Upper lobe of right lung (tissue), 1 donor: ENCODE data around the gene KIAA1586. TPM values are rescaled to one million over a fixed set of nuclear protein-coding genes. Genes with fewer than 3 reads are reported as not detected.

ENCODE experiments used
- ATAC-seq: fragments of 200-7000 bp; cut with Tn5 transposase; one replicate; pipeline ENCODE4 v1.9.1; 2020; ENCODE audit warnings: mild to moderate bottlenecking, moderate library complexity
- DNase-seq: peaks from one replicate; pipeline ENCODE4 v3.0.0-alpha.2; 2020
- H3K27ac ChIP-seq: fragments of 200-600 bp; one replicate; pipeline ENCODE4 v1.8.0; 2022
- H3K27me3 ChIP-seq: fragments of 200-600 bp; one replicate; pipeline ENCODE4 v1.8.0; 2022; ENCODE audit warnings: mild to moderate bottlenecking
- H3K36me3 ChIP-seq: fragments of 200-600 bp; one replicate; pipeline ENCODE4 v1.8.0; 2022
- H3K4me1 ChIP-seq: fragments of 200-600 bp; one replicate; pipeline ENCODE4 v1.8.0; 2022
- H3K4me3 ChIP-seq: fragments of 200-600 bp; one replicate; pipeline ENCODE4 v1.8.0; 2022; ENCODE audit warnings: mild to moderate bottlenecking
- H3K9me3 ChIP-seq: fragments of 200-600 bp; one replicate; pipeline ENCODE4 v1.8.0; 2022
- CTCF ChIP-seq: fragments of 200-600 bp; IDR thresholded peaks from one replicate; pipeline ENCODE4 v1.8.0; 2022; ENCODE audit warnings: antibody characterized with exemption
- intact Hi-C: fragments of 100-400 bp; cut with DNase I; formaldehyde crosslinking; loops from one replicate; pipeline ENCODE4 v1.11.0; 2022
- total RNA-seq: library from RNA; stranded (reverse); fragmentation: NEBNext Ultra II Directional; extraction: Animal tissue kit (Norgen Biotek cat#: 25700); gene quantifications from one replicate; pipeline ENCODE4 v1.2.1, GENCODE V29; 2021
- donor health status: DM: no; HTN: yes; CAD: no; lungs with severe emphysema.

KIAA1586 gene
- total RNA-seq, 1 donor from 2014 or later = 12.9 TPM

- no peaks in the 10 kb centered on the region for H3K9me3 ChIP-seq
- no peak overlapping the region for H3K27ac ChIP-seq
- no peak overlapping the region for H3K4me3 ChIP-seq
- DNase-seq (no peak), ATAC-seq (no peak)
- H3K4me1 ChIP-seq = no peaks in the 10 kb centered on the region
- peaks cover 41% of the 10 kb centered on the region for H3K36me3 ChIP-seq
- TF ChIP-seq CTCF = no peak
- H3K27me3 ChIP-seq = no peaks in the 10 kb centered on the region
- intact Hi-C loops = no loop called here
Measured at GRCh38 chr6:57063847-57064246, 17.4 kb downstream of the KIAA1586 start.

- H3K27me3 ChIP-seq = no peaks in the 10 kb centered on the region
- no peak overlapping the region for H3K27ac ChIP-seq
- no peaks in the 10 kb centered on the region for H3K9me3 ChIP-seq
- DNase-seq = no peak
- no peak for TF ChIP-seq CTCF
- intact Hi-C loops = no loop called here
- H3K4me1 ChIP-seq = no peaks in the 10 kb centered on the region
- H3K4me3 ChIP-seq = no peak overlapping the region
- ATAC-seq = no peak
- H3K36me3 ChIP-seq = peaks cover 41% of the 10 kb centered on the region
Measured at GRCh38 chr6:57064809-57065208, 18.3 kb downstream of the KIAA1586 start.

- H3K36me3 ChIP-seq = peaks cover 27% of the 10 kb centered on the region
- TF ChIP-seq CTCF = no peak
- no peaks in the 10 kb centered on the region for H3K27me3 ChIP-seq
- no peak overlapping the region for H3K27ac ChIP-seq
- intact Hi-C loops = no loop called here
- no peak for DNase-seq
- no peaks in the 10 kb centered on the region for H3K9me3 ChIP-seq
- H3K4me3 ChIP-seq = no peak overlapping the region
- ATAC-seq = no peak
- no peaks in the 10 kb centered on the region for H3K4me1 ChIP-seq
Measured at GRCh38 chr6:57068061-57068460, 21.6 kb downstream of the KIAA1586 start.

GRCh38 chr6:57069228-57069627 lies 22.7 kb downstream of the KIAA1586 start:
- no peaks in the 10 kb centered on the region for H3K9me3 ChIP-seq
- no peaks in the 10 kb centered on the region for H3K27me3 ChIP-seq
- no peak for ATAC-seq
- H3K4me3 ChIP-seq = no peak overlapping the region
- H3K4me1 ChIP-seq = no peaks in the 10 kb centered on the region
- TF ChIP-seq CTCF = no peak
- intact Hi-C loops = no loop called here
- peaks cover 17% of the 10 kb centered on the region for H3K36me3 ChIP-seq
- no peak for DNase-seq
- H3K27ac ChIP-seq = no peak overlapping the region

- H3K4me1 ChIP-seq = no peaks in the 10 kb centered on the region
- DNase-seq (no peak), ATAC-seq (no peak)
- H3K9me3 ChIP-seq = no peaks in the 10 kb centered on the region
- TF ChIP-seq CTCF = no peak
- no peaks in the 10 kb centered on the region for H3K27me3 ChIP-seq
- no peak overlapping the region for H3K4me3 ChIP-seq
- H3K27ac ChIP-seq = no peak overlapping the region
- intact Hi-C loops = no loop called here
- H3K36me3 ChIP-seq = peaks cover 16% of the 10 kb centered on the region
Measured at GRCh38 chr6:57069920-57070331, 23.4 kb downstream of the KIAA1586 start.

GRCh38 chr6:57072108-57072507 lies 25.6 kb downstream of the KIAA1586 start:
- intact Hi-C loops = no loop called here
- Histone ChIP-seq H3K27ac (no peak overlapping the region), H3K36me3 (peaks cover 9% of the 10 kb centered on the region), H3K4me1 (no peaks in the 10 kb centered on the region), H3K27me3 (no peaks in the 10 kb centered on the region), H3K4me3 (no peak overlapping the region), H3K9me3 (no peaks in the 10 kb centered on the region)
- DNase-seq (no peak), ATAC-seq (no peak)
- TF ChIP-seq CTCF = no peak
